H1 (cell line): ENCODE results near the gene ADARB2. TPM values are rescaled to one million over a fixed set of nuclear protein-coding genes. Genes with fewer than 3 reads are reported as not detected.

Experiments
- ASH2L ChIP-seq: fragments of 200-600, 300-600 bp; sonication (generic); IDR thresholded peaks from one replicate; pipeline ENCODE4 v1.7.1; 2017; ENCODE audit warnings: low read length
- CEBPB ChIP-seq: IDR thresholded peaks from 2 replicates; pipeline ENCODE4 v1.6.1; 2012; ENCODE audit warnings: low read depth, low read length
- CHD1 ChIP-seq: IDR thresholded peaks from 2 replicates; pipeline ENCODE4 v1.6.1; 2012; ENCODE audit warnings: low read depth, low read length, improper control_type of control experiment
- EZH2 ChIP-seq: fragments of 200-600 bp; sonication (generic); IDR thresholded peaks from 2 replicates; pipeline ENCODE4 v1.7.1; 2012; ENCODE audit warnings: low read depth, mild to moderate bottlenecking, moderate library complexity, low read length, inconsistent platforms; ENCODE audit not compliant: severe bottlenecking
- HDAC6 ChIP-seq: IDR thresholded peaks from one replicate; pipeline ENCODE4 v1.7.1; 2012; ENCODE audit warnings: low read depth, mild to moderate bottlenecking, inconsistent platforms, low read length, moderate library complexity
- MAFK ChIP-seq: IDR thresholded peaks from 2 replicates; pipeline ENCODE4 v1.6.1; 2012; ENCODE audit warnings: low read depth, mild to moderate bottlenecking, improper control_type of control experiment, low read length
- RFX5 ChIP-seq: IDR thresholded peaks from 2 replicates; pipeline ENCODE4 v1.6.1; 2011; ENCODE audit warnings: low read depth, low read length, improper control_type of control experiment, borderline replicate concordance
- SP1 ChIP-seq: IDR thresholded peaks from 2 replicates; pipeline ENCODE4 v1.6.1; 2011; ENCODE audit warnings: low read depth, low read length
- TCF12 ChIP-seq: IDR thresholded peaks from 2 replicates; pipeline ENCODE4 v1.6.1; 2011; ENCODE audit warnings: low read depth, mild to moderate bottlenecking, low read length
- polyA plus RNA-seq, 7 experiments: library from polyadenylated mRNA; depleted of rRNA in 3 of 7; stranded (reverse) in 5 of 7; unstranded in 2 of 7; fragments of >200 nt in 5 of 7; fragments of 200-250 nt in 2 of 7; gene quantifications; 1 replicate in 5 of 7; 2 replicates in 1 of 7; 4 replicates in 1 of 7; pipeline versions ENCODE4 v1.2.1 to v1.2.3, GENCODE V29; 2011 to 2013; ENCODE audit warnings: missing spikeins in 2 of 7, mixed read lengths in 2 of 7
- total RNA-seq: library from RNA; stranded (reverse); fragmentation: NEBNext Ultra II Directional; extraction: Animal tissue kit (Norgen Biotek cat#: 25700); gene quantifications from 2 replicates; pipeline ENCODE4 v1.2.1, GENCODE V29; 2021

The ADARB2 gene
- total and polyA plus RNA-seq, 2 of the 8 experiments (the other 6 are each of a cell fraction or from before 2014, with no cell fraction given) = 2.2 to 2.8 TPM

DNA sequence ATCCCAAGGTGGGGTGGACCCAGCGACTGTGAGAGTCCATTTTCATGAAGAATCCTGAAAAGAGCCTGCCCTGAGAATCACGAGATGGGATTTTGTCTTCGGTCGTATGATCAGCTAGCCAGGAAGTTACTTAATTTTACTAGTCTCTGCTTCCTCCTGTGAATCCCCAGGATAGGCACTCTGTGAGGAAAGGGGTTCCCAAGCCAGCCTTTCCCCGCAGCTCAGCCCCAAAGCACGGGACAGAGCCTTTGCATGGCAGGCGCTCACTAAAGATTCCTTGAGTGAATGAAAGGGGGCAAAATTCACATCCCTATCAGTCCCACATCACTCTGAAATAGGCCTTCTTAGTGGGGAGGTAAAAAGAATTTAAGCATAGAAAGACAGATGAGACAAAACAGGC is 219.6 kb downstream of the ADARB2 start (continued):
- TF ChIP-seq EZH2 (no peak), RFX5 (no peak), CHD1 (no peak), HDAC6 (no peak), SP1 (no peak), MAFK (no peak), ASH2L (no peak), CEBPB (no peak), TCF12 (no peak)
